HG02623 (cell line): Measurements from ENCODE around the gene IRAK1BP1.
"Not testable (repeated sequence)": the region's sequence is repeated elsewhere in the genome, so short reads cannot be mapped to it uniquely, and the experiment has no call there.

ENCODE experiments used
- ATAC-seq: cut with Tn5 transposase; IDR thresholded peaks from one replicate; pipeline ENCODE4 v1.9.1; 2021; ENCODE audit warnings: moderate library complexity; ENCODE audit not compliant: unreplicated experiment

Gene IRAK1BP1

DNA sequence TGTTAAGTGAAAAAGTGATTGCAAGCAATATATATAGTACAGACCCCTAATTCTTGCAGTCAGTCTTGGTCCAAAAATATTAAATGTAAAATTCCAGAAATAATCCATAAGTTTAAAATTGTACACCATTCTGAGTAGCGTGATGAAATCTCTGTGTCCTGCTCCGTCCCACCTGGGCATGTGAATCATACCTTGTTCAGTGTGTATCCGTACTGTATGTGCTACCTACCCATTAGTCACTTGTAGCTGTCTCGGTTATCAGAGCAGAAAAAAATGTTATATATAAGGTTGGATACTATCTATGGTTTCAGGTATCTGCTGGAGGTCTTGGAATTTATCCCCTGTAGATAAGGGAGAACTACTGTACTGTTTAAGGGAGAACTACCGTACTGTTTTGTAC, 16.3 kb downstream of the IRAK1BP1 start:
- ATAC-seq, result no peak

DNA sequence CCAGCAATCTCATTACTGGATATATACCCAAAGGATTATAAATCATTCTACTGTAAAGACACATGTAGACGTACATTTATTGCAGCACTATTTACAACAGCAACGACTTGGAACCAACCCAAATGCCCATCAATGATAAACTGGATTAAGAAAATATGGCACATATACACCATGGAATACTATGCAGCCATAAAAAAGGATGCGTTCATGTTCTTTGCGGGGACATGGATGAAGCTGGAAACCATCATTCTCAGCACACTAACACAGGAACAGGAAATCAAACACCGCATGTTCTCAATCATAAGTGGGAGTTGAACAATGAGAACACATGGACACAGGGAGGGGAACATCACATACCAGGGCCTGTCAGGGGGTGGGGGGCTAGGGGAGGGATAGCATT, 22.6 kb downstream of the IRAK1BP1 start:
- ATAC-seq, result not testable (repeated sequence)

DNA sequence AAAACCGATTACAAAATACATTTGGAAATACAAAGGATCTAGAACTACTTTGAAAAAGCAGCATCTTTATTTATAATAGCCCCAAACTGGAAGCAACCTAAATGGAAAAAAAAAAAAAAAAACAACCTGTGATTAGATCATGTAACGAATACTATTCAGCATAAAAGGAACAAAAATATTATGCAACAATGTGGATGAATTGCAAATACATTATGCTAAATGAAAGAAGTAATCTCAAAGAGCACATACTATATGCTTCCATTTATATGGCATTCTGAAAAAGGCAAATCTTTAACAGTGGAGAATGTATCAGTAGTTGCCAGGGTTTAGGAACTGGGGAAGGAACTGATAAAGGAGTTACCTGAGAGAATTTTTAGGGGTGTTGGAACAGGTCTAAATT, 28.9 kb downstream of the IRAK1BP1 start:
- no peak for ATAC-seq

DNA sequence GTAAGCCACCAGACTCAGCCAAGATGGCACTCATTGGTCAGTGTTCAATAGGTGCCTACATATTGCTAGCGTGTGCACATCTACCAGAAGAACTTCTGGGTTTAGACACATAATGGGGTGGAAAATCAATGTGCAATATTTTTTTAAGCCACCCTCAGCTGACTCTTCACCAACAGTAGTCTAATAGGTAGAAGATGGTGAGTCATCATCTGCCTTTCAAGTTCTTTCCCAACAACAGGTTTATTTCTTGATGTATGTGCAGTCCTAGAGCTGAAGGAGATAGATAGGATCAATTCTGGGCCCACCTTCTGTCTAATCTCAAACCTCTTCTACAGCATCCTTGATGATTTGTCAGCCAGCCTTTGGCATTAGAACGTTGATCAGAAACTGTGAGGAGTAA, 41.3 kb downstream of the IRAK1BP1 start:
- no peak for ATAC-seq

DNA sequence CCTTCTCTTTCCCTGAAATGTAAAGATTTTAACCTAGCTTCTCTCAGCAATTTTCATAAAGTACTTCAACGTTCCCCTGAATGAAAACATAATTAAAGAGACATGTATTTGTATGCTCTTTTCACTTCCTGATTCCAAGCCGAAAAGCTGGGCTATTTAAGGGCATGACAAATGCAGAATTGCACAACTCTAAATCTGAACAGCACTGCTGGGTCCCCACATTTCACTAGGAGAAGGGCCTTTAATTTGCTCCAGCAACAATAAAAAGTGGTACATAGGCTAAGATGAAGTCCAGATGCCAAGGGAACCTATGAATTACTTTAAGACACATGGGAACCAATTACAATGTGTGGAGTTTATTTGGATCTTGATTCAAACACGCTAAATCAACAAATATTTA, 42.0 kb downstream of the IRAK1BP1 start:
- ATAC-seq, result peak; percentile 53

DNA sequence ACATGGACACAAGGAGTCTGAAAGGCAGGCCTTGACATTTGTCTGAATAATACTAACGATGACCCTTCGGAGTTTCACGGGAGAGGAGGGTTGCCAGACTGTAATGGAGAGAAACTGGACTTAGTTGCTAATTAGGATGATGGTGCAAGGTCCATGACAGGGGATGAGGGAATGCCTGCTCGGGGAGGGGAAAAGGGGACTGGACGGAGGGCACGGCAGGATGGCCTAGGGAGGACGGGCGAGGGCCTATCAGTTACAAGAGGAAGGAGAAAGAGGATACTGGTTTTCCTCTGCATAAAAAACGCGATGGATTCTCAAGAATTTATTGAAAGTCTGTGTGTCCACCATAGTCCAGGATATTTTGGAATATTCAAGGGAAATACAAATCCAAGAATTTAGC, 42.7 kb downstream of the IRAK1BP1 start:
- no peak for ATAC-seq

DNA sequence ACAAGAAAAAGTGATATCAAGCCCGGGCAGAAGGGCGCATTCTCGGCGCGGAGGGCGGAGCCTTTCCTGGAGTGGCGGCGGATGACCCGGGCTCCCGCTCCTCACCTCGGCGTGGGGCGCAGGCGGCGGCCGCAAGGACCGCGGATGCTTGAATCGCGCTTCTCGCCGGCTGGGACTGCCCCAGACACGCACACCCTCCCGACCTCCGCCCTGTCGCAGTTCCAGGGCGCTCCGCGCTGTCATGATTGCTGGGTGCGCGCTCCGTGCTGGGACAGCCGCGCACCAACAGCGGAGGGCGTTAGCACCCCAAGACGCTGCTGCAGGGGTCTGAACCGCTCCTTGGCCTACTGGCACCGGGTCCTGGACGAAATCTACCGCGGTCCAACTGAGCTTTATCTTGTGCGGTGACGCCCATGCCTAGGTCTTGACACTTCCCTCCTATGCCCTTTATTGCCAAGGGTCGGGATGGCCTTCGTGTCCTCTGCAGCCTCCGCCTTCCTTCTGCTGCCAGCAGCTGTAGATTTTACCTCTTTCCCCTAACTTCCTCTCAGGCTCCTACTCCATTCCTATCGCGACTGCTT, 43.3 kb downstream of the IRAK1BP1 start:
- ATAC-seq, result peak; percentile 45

DNA sequence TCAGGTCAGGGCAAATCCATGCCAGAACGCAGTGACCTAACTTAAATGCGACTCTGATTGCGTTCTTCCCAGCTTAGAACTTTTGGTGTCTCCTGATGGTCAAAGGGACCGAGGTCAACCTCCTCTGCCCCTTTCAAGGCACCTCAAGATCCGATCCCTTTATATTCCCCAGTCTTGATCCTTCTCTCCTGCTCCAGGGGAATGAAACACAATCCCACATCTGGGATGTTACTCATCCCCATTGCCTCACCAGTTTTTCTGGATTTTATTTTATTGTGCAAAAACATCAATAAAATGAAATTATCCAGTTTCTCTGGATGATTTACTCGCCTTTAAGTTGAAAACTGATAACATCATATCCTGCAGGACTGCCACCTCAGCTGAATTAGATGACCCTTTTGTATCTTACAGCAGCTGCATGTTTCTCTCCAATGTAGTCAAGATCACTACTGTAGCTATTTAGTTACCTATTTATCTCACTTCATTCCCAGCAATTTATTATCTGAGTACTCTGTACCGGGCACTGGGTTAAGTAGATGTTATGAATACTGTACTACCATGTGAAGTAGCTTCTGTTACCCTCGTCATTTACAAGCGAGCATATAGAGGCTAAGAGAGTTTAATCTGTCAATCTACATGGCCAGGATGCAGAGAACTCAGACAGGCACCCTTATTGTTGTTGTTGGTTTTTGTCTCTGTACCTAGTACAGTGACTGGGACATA, 44.0 kb downstream of the IRAK1BP1 start:
- no peak for ATAC-seq

DNA sequence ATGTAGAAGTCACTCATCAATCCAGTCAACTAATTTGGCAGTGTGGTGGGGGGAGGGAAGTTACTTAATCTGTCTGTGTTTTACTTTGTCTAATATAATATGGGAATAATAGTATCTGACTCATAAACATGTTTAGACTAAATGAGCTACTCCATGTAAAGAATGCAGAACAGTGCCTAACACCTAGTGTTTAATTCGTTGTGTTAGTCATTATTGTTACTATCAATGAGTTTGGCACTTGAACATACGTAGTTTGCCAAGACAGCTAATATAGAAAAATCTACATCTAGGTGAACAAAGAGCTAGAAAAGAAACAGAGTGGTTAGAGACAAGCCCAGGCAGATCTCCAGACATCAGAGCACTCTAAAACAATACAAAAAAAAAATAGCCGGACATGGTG, 49.1 kb downstream of the IRAK1BP1 start:
- no peak for ATAC-seq

DNA sequence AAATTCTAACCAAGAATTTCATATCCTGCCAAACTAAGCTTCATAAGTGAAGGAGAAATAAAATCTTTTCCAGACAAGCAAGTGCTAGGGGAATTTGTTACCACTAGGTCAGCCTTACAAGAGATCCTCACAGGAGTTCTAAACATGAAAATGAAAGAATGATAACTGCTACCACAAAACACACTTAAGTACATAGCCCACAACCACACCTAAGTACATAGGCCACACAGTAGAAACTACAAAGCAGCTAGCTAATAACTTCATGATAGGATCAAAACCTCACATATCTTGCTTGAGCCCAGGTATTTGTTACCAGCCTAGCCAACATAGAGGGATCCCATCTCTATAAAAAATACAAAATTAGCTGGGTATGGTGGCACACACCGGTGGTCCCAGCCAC, 50.4 kb downstream of the IRAK1BP1 start:
- ATAC-seq, result no peak

DNA sequence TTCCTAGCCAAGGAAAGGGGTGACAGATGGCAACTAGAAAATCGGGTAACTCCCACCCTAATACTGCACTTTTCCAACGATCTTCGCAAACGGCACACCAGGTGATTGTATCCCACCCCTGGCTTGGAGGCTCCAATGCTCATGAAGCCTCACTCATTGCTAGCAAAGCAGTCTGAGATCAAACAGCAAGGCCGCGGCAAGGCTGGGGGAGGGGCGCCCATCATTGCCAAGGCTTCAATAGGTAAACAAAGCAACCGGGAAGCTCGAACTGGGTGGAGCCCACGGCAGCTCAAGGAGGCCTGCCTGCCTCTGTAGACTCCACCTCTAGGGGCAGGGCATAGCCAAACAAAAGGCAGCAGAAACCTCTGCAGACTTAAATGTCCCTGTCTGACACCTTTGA, 53.8 kb downstream of the IRAK1BP1 start:
- ATAC-seq, result not testable (repeated sequence)

DNA sequence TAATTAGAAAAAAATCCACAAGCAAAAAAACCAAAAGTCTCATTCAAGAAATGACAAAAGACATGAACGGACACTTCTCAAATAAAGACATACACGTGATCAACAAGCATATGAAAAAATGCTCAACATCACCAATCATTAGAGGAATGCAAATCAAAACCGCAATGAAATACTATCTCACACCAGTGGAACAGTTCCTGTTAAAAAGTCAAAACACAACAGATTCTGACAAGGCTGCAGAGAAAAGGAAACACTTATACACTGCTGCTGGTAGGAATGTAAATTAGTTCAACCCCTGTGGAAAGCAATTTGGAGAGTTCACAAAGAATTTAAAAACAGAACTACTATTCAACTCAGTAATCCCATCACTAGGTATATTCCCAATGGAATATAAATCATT, 58.0 kb downstream of the IRAK1BP1 start:
- no peak for ATAC-seq

DNA sequence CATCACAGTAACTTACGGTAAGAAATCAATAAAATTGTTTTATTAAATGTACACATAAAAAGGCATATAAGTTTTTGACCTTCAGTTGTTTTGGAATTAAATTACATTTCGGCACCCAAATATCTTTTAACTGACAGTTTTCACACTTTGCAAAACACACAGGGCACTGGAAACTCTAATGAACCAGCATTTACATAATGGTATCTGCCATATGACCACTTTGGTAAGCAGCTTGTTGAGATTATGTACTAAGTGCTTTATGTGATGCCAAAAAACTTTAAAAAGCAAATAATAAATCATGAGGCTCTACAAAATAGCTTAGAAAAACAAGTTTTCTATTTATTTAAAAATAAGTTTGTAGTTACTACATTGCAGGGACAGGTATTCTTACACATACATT, 68.2 kb downstream of the IRAK1BP1 start:
- no peak for ATAC-seq

DNA sequence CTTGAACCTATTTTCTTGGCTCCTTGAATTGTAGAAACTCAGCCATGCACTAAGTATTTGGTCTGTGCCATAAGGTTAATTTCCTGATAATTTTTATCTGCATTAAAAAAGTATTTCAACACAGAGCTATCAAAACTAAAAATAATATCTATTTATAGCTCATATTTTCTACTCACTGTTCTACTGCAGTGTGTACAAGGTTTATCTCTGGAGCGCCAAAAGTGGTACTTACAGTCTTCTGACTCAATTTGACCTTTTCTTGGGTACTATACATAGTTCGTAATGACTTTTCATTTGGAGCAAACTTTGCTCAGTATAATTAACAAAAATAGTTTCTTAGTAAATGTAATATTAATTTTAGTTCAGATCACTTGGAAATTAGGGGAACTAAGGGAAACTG, 69.2 kb downstream of the IRAK1BP1 start:
- ATAC-seq, result no peak

DNA sequence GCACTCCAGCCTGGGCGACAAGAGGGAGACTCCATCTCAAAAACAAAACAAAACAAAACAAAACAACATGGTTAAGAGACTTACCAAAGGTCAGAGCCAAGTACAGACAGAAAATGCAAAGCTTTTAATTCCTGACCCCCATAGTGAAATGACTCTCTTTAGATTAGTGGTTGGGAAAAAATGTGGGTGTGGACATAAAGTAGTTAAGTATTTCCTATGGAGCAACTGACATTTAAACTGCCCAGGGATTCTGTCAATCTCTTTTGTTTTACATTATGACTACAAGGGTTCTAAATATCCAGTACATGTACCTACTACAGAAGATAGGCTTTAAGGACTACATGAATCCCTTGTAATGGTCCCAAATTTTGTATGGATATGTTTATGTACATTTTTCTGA, 75.1 kb downstream of the IRAK1BP1 start:
- no peak for ATAC-seq

DNA sequence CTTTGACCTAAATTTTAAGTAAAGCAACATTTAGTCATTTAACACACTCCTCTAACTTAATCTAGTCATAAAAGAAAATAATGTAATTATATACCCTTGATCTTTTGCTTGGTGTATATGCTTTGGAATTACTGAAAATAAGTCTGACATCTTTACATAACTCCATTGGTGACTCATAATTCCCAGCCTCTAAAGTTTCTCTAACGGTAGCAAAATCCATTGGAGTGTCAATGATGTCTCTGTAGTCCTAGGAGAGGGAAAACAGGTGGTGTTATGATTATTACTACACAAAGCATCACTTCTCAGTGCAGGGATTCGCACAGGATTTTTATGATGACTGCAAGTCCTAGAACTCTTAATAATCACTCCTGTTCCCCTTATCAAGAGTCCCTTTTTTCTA, 80.2 kb downstream of the IRAK1BP1 start:
- no peak for ATAC-seq

DNA sequence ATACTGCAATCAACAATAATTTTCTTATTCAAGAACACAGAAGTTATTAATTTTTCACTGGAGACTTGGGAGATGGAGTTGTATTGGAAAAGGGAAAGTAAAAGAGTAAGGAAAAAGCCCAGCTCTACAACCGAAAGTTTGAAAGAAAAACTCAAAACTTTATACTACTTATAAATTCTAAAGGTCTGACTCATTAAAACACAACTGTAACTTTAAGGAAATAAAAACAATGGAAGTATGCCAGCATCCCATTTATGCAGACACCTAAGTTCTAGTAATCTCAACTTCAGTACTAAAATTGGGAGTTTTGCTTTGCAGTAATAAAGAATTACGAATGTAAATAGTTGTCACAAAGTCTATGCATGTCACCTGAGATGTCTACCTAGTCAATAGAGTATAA, 80.6 kb downstream of the IRAK1BP1 start:
- no peak for ATAC-seq

DNA sequence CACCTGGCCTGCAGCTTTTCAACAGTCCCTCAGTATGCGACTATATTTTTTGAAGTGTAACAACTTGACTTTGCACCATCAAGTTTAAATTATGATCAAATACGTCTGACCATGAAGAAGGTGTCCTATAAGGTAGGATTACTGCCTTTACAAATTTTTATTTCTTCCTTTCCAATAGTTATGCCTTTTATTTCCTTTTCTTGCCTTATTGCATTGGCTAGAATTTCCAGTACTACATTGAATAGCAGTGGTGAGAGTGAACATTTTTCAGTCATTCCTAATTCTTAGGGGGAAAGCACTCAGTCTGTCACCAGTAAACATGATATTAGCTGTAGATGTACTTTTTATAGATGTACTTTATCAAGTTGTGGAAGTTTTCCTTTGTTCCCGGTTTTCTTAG, 81.4 kb downstream of the IRAK1BP1 start:
- ATAC-seq, result no peak

DNA sequence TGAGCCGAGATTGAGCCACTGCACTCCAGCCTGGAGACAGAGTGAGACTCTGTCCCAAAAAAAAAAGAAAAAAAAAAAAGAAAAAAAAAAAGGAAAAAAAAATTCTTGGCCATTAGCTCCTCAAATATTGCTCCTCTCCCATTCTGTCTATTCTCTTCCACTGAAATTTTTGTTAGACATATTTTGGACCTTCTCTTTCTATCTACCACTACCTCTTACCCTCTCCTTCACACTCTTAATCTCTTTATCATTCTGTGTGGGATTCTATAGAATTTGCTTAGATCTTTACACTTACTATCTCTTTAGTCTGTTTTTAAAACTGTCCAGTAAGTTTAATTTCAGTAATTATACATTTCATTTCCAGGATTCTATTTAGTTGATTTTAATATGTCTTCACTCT, 85.0 kb downstream of the IRAK1BP1 start:
- no peak for ATAC-seq
